Measurements from ENCODE around the gene PDSS2.

PDSS2 gene

GRCh38 chr6:107248147-107248546 lies 211.2 kb downstream of the PDSS2 start:
- DNase-seq = no peak

- no peak for DNase-seq
Observed at GRCh38 chr6:107246972-107247615, 212.3 kb downstream of the PDSS2 start.

GRCh38 chr6:107246249-107246971 lies 213.0 kb downstream of the PDSS2 start:
- no peak for DNase-seq

GRCh38 chr6:107244742-107245480 lies 214.5 kb downstream of the PDSS2 start:
- DNase-seq = no peak

DNA sequence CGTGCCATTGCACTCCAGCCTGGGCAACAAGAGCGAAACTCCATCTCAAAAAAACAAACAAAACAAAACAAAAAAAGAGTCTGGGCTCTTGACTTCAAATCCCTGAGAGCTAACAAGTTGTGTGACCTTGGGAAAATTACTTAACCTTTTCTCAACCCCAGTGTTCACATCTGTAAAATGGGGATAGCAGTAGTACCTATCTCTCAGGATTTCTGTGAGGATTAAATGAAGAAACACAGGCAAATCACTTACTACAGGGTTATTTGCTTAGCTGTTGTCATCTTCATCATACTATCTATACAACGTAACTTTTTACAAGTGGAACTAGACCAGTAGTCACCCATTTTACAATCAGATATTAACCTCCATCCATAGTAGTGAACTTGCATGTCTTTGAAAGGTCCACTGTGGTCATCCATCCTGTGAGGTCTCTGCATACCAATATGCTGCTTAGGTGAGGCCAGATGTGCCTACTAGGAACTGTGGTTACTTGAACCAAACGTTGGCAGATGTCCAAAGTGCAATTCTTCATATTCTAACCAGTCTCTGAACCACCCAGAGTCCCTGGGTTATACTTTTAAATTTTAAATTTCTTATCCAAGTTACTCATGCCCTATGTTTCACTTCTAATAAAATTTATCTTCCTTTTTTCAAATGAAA lies 215.2 kb downstream of the PDSS2 start:
- no peak for DNase-seq

- no peak for DNase-seq
Observed at GRCh38 chr6:107243471-107243870, 215.9 kb downstream of the PDSS2 start.

GRCh38 chr6:107237992-107238660 lies 221.2 kb downstream of the PDSS2 start:
- no peak for DNase-seq

- DNase-seq = no peak
Observed at GRCh38 chr6:107235511-107235910, 223.9 kb downstream of the PDSS2 start.

GRCh38 chr6:107235007-107235406 lies 224.4 kb downstream of the PDSS2 start:
- no peak for DNase-seq

GRCh38 chr6:107231243-107231642 lies 228.1 kb downstream of the PDSS2 start:
- no peak for DNase-seq

DNA sequence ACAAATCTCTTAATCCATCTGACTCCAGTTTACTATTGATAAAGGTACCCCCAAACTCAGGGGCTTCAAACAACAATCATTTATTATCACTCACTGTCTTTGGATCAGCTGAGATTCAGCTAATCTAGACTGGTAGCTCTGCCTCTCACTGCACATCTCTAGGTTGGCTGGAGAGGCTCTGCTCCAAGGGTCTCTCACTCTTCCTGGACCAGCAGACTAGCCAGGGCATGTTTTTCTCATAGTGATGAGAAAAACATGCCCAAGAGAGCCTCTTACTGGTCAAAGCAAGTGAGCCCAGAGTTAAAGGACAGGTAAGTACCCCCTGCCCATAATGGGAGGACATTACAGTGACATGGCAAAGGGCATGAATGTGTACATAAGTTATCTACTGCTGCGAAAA lies 228.9 kb downstream of the PDSS2 start:
- DNase-seq = no peak

- DNase-seq = no peak
Observed at GRCh38 chr6:107230024-107230423, 229.3 kb downstream of the PDSS2 start.

- DNase-seq = no peak
Observed at GRCh38 chr6:107228754-107229153, 230.6 kb downstream of the PDSS2 start.

DNA sequence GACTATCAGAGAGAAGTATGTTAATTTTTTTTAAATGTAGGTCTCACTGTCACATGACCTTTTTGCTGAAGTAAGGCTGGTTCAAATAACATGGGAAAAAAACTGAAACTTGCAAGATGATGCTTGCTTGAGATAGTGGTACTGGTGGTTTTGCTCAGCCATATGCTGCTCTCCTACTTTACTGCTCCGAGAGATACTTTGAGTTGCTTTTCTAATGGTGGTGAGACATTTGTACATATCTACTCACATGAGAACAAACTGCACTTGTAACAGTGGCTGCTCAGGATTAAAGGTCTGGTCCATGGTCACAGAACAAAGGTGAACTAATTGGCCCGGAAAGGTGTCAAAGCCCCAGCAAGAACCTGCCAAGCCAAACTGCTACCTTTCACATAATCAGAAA lies 237.8 kb downstream of the PDSS2 start:
- no peak for DNase-seq

- DNase-seq = no peak
Observed at GRCh38 chr6:107219851-107220250, 239.5 kb downstream of the PDSS2 start.

GRCh38 chr6:107218142-107218541 lies 241.2 kb downstream of the PDSS2 start:
- DNase-seq = no peak

GRCh38 chr6:107217248-107217647 lies 242.1 kb downstream of the PDSS2 start:
- DNase-seq = no peak

DNA sequence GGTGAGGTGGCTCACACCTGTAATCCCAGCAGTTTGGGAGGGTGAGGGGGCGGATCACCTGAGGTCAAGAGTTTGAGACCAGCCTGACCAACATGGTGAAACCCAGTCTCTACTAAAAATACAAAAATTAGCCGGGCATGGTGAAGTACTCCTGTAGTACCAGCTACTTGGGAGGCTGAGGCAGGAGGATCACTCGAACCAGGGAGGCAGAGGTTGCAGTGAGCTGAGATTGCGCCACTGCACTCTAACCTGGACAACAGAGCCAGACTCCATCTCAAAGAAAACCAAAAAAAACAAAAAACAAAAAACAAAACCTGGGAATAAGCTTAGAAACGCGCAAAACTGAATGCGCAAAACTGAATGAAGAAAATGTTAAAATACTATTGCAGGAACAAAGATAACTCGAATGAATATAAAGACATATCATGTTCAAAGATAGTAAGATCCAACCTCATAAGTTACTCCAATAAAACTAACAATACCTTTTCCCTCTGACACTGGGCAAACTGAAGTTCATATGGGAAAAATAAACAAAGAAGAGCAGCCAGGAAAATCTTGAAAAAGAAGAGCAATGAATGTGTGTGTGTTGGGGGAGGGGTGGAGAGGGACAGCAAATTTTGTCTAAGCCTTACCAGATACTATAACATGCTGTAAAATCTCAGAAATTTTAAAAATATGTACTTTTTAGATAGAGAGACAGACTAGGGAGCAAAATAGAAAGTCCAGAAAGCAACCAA lies 243.0 kb downstream of the PDSS2 start:
- DNase-seq = no peak

- no peak for DNase-seq
Observed at GRCh38 chr6:107215334-107215733, 244.0 kb downstream of the PDSS2 start.

DNA sequence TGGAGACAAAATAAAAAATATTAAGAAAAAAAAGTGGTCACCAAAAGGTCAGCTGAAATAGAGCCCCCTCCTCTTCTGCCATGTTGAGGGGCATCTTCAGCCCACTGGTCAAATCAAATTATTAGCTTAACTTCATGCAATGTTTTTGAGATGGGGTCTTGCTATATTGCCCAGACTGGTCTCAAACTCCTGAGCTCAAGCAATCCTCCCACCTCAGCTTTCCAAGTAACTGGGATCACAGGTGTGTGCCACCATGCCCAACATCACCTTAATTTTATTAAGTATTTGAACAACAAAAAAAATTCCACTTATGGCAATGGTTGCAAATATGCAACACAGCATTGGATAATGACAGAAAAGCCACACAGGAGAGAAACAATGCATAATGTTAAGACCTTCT lies 244.7 kb downstream of the PDSS2 start:
- DNase-seq = no peak

DNA sequence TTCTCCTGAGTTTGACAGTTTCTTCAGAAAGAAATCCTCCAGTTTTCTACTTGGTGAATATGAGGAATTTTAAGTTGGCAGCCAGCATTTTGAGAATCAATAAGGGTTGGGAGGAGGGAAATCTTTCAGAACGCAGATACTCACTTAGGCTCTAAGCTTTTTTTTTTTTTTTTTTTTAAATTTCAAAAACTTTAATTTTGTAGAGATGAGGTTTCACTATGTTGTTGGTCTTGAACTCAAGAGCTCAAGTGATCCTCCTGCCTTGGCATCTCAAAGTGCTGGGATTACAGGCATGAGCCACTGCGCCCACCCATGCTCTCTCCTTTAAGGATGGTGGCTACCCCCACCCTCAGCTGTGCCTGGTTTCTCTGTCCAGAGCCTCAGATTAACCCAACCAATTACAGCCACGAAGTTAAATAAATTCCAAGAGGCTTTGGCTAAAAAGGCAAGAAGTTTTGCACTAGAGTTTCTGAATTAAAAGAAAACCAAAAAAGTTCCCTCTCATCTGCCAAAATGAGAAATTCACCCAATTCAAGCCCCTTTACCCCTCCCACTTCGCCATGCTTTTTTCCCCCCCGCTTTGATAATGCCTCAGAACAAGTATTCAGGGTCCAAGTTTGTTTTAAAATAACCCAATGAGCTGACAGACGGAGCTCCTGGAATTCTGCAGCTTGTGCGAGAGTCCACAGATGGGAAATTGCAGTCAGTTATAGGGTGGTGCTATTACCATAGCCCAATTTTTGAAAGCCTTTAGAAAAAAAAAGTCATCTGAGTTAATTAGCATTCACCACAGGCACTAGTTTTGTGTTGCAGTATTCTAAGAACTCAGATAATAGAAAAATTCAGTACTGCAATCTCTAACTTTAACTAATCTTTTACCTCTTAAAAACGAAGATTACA lies 249.7 kb downstream of the PDSS2 start:
- DNase-seq = no peak

Data from KG1 (cell line).